ENCODE data around the gene ANKRD28.

GRCh38 chr3:15779111-15779510, 18.7 kb downstream of the ANKRD28 start:
- TF ChIP-seq, protein P1, sequence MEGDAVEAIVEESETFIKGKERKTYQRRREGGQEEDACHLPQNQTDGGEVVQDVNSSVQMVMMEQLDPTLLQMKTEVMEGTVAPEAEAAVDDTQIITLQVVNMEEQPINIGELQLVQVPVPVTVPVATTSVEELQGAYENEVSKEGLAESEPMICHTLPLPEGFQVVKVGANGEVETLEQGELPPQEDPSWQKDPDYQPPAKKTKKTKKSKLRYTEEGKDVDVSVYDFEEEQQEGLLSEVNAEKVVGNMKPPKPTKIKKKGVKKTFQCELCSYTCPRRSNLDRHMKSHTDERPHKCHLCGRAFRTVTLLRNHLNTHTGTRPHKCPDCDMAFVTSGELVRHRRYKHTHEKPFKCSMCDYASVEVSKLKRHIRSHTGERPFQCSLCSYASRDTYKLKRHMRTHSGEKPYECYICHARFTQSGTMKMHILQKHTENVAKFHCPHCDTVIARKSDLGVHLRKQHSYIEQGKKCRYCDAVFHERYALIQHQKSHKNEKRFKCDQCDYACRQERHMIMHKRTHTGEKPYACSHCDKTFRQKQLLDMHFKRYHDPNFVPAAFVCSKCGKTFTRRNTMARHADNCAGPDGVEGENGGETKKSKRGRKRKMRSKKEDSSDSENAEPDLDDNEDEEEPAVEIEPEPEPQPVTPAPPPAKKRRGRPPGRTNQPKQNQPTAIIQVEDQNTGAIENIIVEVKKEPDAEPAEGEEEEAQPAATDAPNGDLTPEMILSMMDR (conservative IDR thresholded peaks at IDR 0.05; ENCODE audit: low read length): no peak
- no peak for TF ChIP-seq EZH2phosphoT487 (IDR thresholded peaks at IDR 0.05; ENCODE audit: borderline replicate concordance, low read depth, low read length)
